Activated CD8-positive, alpha-beta memory T cell treated with anti-CD3 and anti-CD28 coated beads, Interleukin-2, amount 50 U/mL, for 1 hour (primary cell): ENCODE results near the gene PPOX.

ENCODE experiments used
- DNase-seq: peaks from one replicate; pipeline ENCODE4 v3.0.0-alpha.2; 2020; ENCODE audit errors: extremely low read depth

Gene PPOX

GRCh38 chr1:161153682-161154337 lies 12.4 kb upstream of the PPOX start, which contains the start of gene UFC1:
Gene UFC1 (plus strand): TSS chr1:161153978. CDS start chr1:161153998, 20 bp downstream.
- DNase-seq, result peak; percentile 75

GRCh38 chr1:161157867-161158266 lies 8.4 kb upstream of the PPOX start:
- DNase-seq, result no peak

- no peak for DNase-seq
These were observed 7.8 kb upstream of the PPOX start for GRCh38 chr1:161158316-161159010.

GRCh38 chr1:161159087-161159912 lies 6.9 kb upstream of the PPOX start, which contains the start of gene USP21:
Gene USP21 (plus strand): TSS chr1:161159500. CDS start chr1:161160641, 1,141 bp downstream.
- DNase-seq, result peak; percentile 73

- no peak for DNase-seq
These were observed 6.3 kb upstream of the PPOX start for GRCh38 chr1:161159913-161160243.

GRCh38 chr1:161160671-161161145 lies 5.5 kb upstream of the PPOX start:
- DNase-seq, result no peak

- DNase-seq, result no peak
These were observed 4.6 kb upstream of the PPOX start for GRCh38 chr1:161161652-161162051.

GRCh38 chr1:161162052-161162451 lies 4.2 kb upstream of the PPOX start:
- no peak for DNase-seq

- DNase-seq, result no peak
These were observed 3.4 kb upstream of the PPOX start for GRCh38 chr1:161162806-161163205.

GRCh38 chr1:161163793-161164192 lies 2.4 kb upstream of the PPOX start:
- DNase-seq, result no peak

GRCh38 chr1:161164901-161165610 lies 1.2 kb upstream of the PPOX start:
- no peak for DNase-seq

- no peak for DNase-seq
These were observed 683 bp downstream of the PPOX start for GRCh38 chr1:161166669-161167548.

- DNase-seq, result no peak
These were observed 2.7 kb downstream of the PPOX start for GRCh38 chr1:161168906-161169305.

- DNase-seq, result no peak
These were observed 5.0 kb downstream of the PPOX start for GRCh38 chr1:161171191-161171590.

GRCh38 chr1:161171696-161172095 lies 5.5 kb downstream of the PPOX start:
- no peak for DNase-seq

- DNase-seq, result no peak
These were observed 6.1 kb downstream of the PPOX start for GRCh38 chr1:161172349-161172748.

- DNase-seq, result no peak
These were observed 6.7 kb downstream of the PPOX start for GRCh38 chr1:161172776-161173376.

GRCh38 chr1:161173711-161174110 lies 7.5 kb downstream of the PPOX start:
- no peak for DNase-seq

- DNase-seq, result no peak
These were observed 8.7 kb downstream of the PPOX start for GRCh38 chr1:161174911-161175310.

GRCh38 chr1:161175771-161176453 lies 9.7 kb downstream of the PPOX start:
- DNase-seq, result no peak
